Stimulated activated CD4-positive, alpha-beta T cell treated with anti-CD3 and anti-CD28 coated beads, Interleukin-4, amount 100 ng/mL, for 48 hours (primary cell): ENCODE data around the gene C17orf114.
A peak's percentile ranks its signal among the peaks of the same experiment; 100 is the strongest.

Source experiments
- DNase-seq, 2 donors: peaks; one replicate each; pipeline ENCODE4 v3.0.0-alpha.2; 2020; ENCODE audit warnings: low read depth in 2 of 2

C17orf114 gene

DNA sequence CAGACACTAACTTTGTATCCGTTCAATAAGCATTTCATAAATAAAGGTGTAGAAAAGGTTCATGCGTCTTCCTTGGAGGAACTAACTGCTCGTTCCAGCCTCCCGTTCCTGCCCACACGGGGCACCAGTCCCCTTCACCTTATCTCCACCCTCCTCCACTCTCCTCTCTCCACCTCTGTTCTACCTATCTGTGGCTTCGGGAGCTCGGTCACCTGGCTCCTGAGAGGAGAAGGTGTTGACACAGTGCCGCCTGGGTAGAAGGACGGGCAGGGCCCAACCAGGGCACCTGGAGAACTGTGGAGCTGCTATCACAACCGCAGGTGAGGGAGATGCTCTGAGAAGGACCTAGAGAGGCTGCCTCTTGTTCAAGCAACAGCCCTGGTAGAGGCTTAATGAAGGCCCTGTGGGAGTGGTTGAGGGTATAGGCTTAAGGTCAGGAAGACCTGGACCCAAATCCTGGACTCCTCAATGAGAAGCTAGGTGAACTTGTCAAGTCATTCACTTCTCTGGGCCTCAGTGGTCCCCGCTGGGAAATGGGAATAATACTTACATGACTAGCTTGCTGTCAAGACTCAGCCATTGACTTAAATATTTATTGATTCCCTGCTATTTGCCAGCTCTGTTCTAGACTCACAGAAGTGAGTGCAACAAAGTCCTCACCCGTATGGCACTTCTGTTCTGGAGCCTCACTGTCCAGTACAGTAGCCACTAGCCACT, 21.4 kb upstream of the C17orf114 start:
- no peak for DNase-seq

- DNase-seq, result no peak
Observed at GRCh38 chr17:4822835-4823234, 20.7 kb upstream of the C17orf114 start.

DNA sequence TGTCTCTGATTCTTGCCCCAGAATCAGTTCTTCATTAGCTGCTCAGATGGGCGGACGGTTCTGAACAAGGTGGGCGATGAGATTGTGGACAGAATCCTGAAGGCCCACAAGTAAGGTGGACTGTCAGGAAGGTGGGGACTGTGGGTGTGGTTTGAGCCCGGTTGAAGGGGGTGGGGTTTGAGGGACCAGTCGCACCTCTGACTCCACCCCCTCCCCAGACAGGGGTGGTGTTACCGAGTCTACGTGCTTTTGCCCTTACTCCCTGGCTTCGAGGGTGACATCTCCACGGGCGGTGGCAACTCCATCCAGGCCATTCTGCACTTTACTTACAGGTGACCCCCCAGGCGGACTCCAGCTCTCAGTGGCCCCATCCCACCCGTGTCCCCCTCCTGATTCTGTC, 16.1 kb upstream of the C17orf114 start:
- DNase-seq, result no peak

- DNase-seq, result no peak
Observed at GRCh38 chr17:4816826-4817225, 14.7 kb upstream of the C17orf114 start.

- no peak for DNase-seq
Observed at GRCh38 chr17:4815043-4815675, 13.0 kb upstream of the C17orf114 start.

- no peak for DNase-seq
Observed at GRCh38 chr17:4812690-4813089, 10.6 kb upstream of the C17orf114 start.

GRCh38 chr17:4811471-4811870, 9.3 kb upstream of the C17orf114 start:
- DNase-seq, result no peak

DNA sequence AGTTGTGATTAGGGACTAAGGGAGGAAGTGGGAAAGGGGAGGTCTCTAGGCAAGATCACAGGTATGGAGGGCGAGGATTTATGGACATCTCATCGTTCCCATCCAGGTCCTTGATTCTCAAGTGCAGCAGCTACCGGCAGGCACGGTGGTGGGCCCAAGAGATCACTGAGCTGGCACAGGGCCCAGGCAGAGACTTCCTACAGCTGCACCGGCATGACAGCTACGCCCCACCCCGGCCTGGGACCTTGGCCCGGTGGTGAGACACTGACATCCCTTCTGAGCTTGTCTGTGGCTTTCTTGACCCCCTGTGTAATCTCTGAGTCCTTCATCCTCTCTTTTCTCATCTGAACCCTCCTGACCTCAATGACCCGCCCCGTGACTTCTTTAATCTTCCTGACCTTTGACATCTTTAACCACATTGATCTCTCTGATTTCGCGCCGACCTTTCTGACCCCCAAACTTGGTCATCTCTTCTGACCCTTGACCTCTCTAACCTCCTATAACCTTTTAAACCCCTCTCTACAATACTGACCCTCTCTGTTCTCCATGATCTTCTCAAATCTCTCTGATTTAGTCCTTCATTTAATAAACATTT, 8.7 kb upstream of the C17orf114 start:
- DNase-seq, result no peak

- DNase-seq, result no peak
Observed at GRCh38 chr17:4808378-4808767, 6.2 kb upstream of the C17orf114 start.

DNA sequence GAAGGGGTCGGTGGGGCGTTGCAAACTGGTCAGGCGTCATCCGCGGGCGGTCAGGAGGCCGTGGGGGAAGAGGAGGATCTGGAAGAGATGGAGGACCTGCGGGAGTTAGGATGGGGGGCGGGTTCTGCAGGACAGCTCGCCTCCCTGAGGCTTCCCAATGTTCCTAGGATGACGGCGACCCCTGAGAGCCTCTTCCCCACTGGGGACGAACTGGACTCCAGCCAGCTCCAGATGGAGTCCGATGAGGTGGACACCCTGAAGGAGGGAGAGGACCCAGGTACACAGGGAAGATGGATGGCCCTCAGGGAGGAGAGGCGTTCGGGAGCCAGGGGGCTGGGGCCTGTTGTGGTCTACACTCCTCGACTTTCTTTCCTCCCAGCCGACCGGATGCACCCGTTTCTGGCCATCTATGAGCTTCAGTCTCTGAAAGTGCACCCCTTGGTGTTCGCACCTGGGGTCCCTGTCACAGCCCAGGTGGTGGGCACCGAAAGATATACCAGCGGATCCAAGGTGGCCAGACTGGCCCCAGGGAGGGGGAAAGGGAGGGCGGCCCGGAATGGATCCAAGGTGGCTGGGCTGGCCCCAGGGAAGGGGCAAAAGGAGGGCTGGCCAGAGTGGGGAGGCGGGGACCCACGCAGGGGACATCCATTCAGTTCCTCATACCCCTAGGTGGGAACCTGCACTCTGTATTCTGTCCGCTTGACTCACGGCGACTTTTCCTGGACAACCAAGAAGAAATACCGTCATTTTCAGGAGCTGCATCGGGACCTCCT, 5.7 kb upstream of the C17orf114 start:
- DNase-seq, result no peak

DNA sequence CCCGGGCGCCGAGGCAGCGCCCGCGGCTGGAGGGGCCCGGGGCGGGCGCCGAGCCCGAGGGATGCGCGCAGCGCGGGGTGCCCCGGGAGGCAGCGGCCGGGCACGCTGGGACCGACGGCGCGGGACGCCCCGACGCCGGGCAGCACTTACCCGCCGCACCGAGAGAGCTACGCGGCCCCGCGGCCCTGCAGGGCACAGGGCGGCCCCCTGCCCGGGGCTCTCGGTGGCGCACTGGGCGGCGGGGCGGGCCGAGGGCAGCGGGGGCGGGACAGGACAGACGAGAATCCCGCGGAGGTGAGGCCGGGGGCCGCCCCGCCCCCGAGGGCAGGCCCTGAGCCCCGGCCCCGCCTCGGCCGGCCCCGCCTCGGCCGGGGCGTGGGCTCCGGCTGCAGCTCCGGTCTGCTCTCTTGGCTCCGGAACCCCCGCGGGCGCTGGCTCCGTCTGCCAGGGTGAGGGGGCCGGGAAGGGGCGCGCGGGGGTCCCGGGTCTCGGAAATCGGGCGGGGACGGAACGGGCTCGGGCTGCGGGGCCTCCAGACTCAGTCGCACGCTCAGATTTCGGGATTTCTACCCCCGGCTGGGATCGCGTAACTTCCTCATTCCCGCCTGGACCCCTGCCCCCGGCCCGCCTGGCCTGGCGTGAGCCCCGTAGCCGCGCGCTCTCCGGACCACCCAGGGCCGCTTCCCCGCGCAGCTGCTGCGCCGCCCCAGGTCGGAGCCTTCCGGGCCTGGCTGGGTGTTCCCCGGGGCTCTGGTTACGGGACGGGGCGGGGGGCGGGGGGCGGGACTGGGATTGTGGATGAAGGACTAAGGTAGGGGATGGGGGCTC, 4.9 kb upstream of the C17orf114 start, which contains the start of gene PLD2:
Gene PLD2, plus strand, starts transcription at position 376 of the 828 bp plus-strand sequence. CDS start 621 bp downstream, outside the sequence.
- DNase-seq, result peak; percentile 81 to 90

GRCh38 chr17:4806456-4806776, 4.3 kb upstream of the C17orf114 start:
- DNase-seq, result no peak

DNA sequence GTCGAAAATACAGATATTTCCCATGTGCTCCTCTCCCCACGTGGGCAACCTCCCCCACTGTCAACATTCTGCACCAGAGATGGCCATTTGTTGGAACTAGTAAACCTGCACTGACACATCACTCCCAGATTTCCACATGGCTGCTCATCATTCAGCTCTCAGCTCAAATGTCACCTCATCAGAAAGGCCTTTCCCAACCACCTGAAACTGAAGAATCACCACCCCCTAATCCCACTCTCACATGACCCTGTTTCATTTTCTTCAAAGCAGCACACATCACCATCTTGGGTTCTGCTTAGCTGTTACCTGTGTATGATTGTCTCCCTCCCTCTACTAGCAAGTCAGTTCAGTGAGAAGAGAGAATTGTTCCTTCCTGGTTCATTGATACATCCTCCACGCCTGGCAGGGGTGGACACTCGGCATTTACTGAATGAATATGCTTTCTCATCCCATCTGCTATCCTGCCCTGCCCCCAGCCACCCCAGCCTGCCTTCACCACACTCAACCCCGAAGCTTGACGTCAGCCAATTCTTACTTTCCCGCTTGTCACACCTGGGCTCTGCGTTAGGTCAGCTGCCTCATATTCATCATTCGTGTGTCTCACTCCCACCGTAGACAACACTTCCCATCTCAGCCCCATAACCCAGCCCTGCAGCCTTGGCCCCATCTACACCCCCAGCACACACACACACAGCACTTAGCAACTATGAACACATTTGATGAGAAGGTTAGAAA, 1.5 kb downstream of the C17orf114 start:
- DNase-seq, result no peak

DNA sequence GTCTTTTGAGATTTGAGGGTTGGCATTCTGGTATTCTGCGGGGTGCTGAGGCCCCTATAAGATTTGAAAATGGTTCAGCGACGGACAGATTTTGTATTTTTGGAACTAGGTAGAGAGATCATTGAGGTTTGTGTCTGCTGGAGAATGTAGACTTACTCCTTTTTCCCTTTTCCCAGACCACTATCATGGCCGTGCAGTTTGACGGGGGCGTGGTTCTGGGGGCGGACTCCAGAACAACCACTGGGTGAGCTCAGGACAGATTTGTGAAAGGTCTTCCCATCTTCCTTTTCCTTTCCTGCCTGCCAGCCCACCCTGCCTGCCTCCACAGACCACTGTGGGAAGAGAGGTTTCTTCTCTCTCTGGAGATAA, 5.6 kb downstream of the C17orf114 start:
- DNase-seq, result no peak

- no peak for DNase-seq
Observed at GRCh38 chr17:4795168-4795567, 7.0 kb downstream of the C17orf114 start.

DNA sequence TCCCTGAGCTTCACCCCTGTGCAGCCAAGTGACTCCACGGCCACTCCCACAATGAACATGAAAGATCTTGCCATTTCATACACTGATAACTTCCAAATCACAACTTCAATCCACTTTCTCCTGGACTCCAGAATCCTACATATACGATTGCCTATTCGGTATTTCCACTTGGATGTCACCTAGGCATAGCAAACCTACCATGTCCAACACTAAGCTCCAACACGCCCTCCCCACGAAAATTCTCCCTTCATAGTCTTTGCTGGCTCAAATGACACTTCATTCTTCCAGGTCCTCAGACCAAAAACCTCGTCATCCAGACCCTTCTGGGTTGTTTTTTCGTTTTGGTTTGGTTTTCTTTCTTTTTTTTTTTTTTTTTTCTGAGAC, 11.4 kb downstream of the C17orf114 start:
- no peak for DNase-seq

- peak; percentile 66 to 78 for DNase-seq
Observed at GRCh38 chr17:4789951-4790704, 12.0 kb downstream of the C17orf114 start.

DNA sequence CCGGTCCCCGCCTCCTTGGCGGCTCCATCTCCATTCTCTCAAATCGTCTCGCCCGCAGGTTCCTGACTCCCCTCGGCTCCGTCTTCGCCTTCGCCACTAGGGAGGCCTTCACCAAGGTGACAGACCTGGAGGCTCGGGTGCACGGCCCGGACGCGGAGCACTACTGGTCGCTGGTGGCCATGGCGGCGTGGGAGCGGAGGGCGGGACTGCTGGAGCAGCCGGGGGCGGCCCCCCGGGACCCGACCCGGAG, 12.5 kb downstream of the C17orf114 start:
- no peak for DNase-seq

DNA sequence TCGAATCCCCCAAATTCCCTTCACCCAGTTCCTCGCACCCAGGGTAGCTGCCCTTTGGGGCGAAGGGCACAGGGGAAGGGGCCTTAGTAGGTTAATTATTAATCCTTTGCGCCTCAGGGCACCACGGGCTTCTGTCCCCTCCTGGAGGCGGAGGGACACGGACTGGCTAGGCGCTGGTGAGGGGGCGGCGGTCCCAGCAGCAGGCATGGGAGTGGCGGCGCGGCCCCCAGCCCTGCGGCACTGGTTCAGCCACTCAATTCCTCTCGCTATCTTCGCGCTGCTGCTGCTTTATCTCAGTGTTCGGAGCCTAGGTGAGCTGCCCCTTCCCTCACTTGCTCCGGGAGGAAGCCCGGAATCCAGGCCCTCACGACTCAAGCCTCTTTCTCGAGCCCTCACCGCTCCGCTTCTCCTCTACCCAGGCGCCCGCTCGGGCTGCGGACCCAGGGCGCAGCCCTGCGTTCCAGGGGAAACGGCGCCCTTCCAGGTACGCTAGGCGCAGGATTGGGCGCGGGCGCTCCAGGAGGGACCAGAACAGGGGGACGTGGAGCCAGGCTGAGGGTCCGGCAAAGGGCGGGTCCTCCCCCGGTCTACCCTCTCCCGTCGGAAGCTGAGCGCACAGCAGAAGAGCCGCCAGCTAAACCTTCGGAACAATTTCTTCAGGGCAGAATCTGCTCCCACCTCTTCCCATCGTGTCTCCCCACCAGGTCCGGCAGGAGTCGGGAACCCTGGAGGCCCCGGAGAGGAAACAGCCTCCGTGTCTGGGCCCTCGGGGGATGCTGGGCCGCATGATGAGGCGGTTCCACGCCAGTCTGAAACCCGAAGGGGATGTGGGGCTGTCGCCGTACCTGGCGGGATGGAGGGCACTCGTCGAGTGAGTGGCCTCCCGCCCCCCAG, 13.1 kb downstream of the C17orf114 start, which contains the start of gene GLTPD2:
Gene GLTPD2, plus strand, starts transcription at position 158 of the 894 bp plus-strand sequence. Its CDS starts 48 bp downstream, at position 206.
- DNase-seq, result no peak
